Measurements from ENCODE around the gene CDC42BPB. TPM values are rescaled to one million over a fixed set of nuclear protein-coding genes. Genes with fewer than 3 reads are reported as not detected.

CDC42BPB gene
- total RNA-seq, 1 donor = 118 TPM

DNA sequence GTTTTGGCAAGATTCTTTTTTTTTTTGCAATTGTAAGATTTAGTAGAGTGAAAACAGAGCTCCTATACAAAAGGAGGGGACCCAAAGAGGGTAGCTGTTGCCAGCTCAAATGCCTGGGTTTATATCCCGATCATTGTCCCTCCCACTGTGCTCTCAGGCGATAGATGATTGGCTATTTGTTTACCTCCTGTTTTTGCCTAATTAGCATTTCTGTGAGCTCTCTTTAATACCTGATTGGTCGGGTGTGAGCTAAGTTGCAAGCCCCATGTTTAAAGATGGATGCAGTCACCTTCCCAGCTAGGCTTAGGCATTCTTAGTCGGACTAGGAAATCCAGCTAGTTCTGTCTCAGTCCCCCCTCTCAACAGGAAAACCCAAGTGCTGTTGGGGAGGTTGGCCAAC is 39.0 kb upstream of the CDC42BPB start:
- H3K79me2 ChIP-seq (ENCODE audit: insufficient read depth, low read length) = no peaks in the 10 kb centered on the region

DNA sequence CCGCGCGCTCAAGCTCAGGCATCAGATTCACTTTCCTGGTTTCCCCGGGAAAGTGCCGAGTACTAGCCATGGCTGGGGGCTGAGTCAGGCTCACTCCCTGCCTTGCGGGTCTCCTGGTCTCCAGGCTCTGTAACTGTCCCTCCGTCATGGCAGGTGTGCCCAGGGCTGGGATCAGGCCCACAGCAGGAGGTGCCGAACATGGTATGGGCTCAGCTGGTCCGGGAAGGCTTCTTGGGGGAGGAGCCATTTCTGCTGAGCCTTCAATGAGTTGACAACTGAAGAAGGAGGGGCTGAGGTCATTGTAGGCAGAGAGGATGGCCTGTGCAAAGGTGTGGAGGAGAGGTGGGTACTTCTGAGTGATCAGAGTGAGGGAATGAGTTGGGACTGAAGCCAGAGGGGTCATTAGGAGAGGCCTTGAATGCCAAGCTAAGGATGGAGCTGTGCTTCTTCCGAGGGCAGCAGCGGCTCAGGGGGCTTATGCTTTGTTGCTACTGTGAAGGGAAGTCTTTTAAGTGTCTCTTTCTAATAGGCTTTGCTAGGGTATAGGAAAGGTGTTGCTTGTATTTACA is 37.9 kb upstream of the CDC42BPB start:
- no peaks in the 10 kb centered on the region for H3K9me3 ChIP-seq (ENCODE audit: low read depth, low read length)
- no peaks in the 10 kb centered on the region for H3K27me3 ChIP-seq (ENCODE audit: insufficient read depth, low read length)
- DNase-seq (ENCODE audit: insufficient read length, low spot score, missing footprints) = no peak
- H2AFZ ChIP-seq (ENCODE audit: low read length) = no peak overlapping the region
- H4K20me1 ChIP-seq (ENCODE audit: insufficient read depth, low read length) = no peaks in the 10 kb centered on the region
- H3K36me3 ChIP-seq (ENCODE audit: insufficient read depth, low read length) = no peaks in the 10 kb centered on the region
- no peak overlapping the region for H3K4me3 ChIP-seq (ENCODE audit: insufficient read depth, low read length)
- H3K4me2 ChIP-seq (ENCODE audit: insufficient read depth, low read length) = no peak overlapping the region
- no peaks in the 10 kb centered on the region for H3K79me2 ChIP-seq (ENCODE audit: insufficient read depth, low read length)
- no peaks in the 10 kb centered on the region for H3K4me1 ChIP-seq (ENCODE audit: insufficient read depth, low read length)
- TF ChIP-seq, protein P1, sequence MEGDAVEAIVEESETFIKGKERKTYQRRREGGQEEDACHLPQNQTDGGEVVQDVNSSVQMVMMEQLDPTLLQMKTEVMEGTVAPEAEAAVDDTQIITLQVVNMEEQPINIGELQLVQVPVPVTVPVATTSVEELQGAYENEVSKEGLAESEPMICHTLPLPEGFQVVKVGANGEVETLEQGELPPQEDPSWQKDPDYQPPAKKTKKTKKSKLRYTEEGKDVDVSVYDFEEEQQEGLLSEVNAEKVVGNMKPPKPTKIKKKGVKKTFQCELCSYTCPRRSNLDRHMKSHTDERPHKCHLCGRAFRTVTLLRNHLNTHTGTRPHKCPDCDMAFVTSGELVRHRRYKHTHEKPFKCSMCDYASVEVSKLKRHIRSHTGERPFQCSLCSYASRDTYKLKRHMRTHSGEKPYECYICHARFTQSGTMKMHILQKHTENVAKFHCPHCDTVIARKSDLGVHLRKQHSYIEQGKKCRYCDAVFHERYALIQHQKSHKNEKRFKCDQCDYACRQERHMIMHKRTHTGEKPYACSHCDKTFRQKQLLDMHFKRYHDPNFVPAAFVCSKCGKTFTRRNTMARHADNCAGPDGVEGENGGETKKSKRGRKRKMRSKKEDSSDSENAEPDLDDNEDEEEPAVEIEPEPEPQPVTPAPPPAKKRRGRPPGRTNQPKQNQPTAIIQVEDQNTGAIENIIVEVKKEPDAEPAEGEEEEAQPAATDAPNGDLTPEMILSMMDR (IDR thresholded peaks at IDR 0.05; ENCODE audit: extremely low read depth, low read depth, low read length) = no peak
- no peak overlapping the region for H3K27ac ChIP-seq (ENCODE audit: low read depth, low read length)

More for the DNA sequence above, 39.0 kb upstream of the CDC42BPB start:
- H4K20me1 ChIP-seq (ENCODE audit: insufficient read depth, low read length) = no peaks in the 10 kb centered on the region
- H2AFZ ChIP-seq (ENCODE audit: low read length) = no peak overlapping the region
- H3K27me3 ChIP-seq (ENCODE audit: insufficient read depth, low read length) = no peaks in the 10 kb centered on the region
- TF ChIP-seq, protein P1 (IDR thresholded peaks at IDR 0.05; ENCODE audit: extremely low read depth, low read depth, low read length) = no peak
- no peaks in the 10 kb centered on the region for H3K4me1 ChIP-seq (ENCODE audit: insufficient read depth, low read length)
- no peak overlapping the region for H3K4me3 ChIP-seq (ENCODE audit: insufficient read depth, low read length)
- DNase-seq (ENCODE audit: insufficient read length, low spot score, missing footprints) = no peak
- H3K4me2 ChIP-seq (ENCODE audit: insufficient read depth, low read length) = no peak overlapping the region
- H3K36me3 ChIP-seq (ENCODE audit: insufficient read depth, low read length) = no peaks in the 10 kb centered on the region
- no peaks in the 10 kb centered on the region for H3K9me3 ChIP-seq (ENCODE audit: low read depth, low read length)
- H3K27ac ChIP-seq (ENCODE audit: low read depth, low read length) = no peak overlapping the region

DNA sequence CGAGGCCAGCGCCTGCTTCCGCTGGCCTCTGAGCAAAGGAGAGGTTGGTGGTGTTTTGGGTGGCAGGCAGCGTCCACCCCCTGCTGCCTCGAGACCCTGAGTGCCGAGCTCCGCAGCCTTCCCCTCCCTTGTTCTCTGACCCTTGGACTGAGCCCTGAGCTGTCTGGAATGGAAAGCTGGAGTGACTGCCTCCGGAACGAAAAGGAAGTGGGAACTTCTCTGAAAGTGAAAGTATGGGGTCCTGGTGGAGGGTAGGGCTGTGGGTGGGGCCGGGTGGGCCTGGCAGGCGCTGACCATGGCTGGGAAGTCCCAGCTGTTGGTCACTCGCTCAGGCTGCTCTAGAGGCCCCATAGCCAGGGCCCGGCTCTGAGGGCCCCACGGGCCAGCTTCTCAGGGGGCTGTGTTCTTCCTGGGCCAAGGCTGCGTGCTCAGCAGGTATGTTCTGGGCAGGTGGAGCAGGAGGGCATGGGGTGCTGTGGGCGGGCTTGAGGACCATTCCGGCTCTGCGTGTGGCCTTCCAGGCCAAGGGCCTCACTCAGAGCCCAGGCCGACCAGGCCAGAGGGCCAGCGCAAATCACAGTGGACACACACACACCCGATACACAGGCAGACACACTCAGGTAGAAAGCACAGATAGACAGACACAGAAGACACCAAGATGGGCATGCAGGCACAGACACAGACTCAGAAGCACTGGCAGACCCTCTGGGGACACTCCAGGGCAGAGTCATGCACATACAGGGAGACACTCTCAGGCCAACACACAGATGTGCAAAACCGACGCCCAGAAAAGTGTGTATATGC is 37.3 kb upstream of the CDC42BPB start, which contains the start of gene EXOC3L4:
Gene EXOC3L4, plus strand, starts transcription at position 320 of the 804 bp plus-strand sequence. CDS start 5,495 bp downstream, outside the sequence.
- H3K79me2 ChIP-seq (ENCODE audit: insufficient read depth, low read length) = no peaks in the 10 kb centered on the region
- DNase-seq (ENCODE audit: insufficient read length, low spot score, missing footprints) = peak; percentile 91
- H2AFZ ChIP-seq (ENCODE audit: low read length) = peak within 1 kb of the TSS; percentile 35
- H3K4me2 ChIP-seq (ENCODE audit: insufficient read depth, low read length) = peak within 1 kb of the TSS; percentile 60
- H3K27me3 ChIP-seq (ENCODE audit: insufficient read depth, low read length) = no peaks in the 10 kb centered on the region
- TF ChIP-seq, protein P1 (IDR thresholded peaks at IDR 0.05; ENCODE audit: extremely low read depth, low read depth, low read length) = no peak
- no peak within 1 kb of the TSS for H3K4me3 ChIP-seq (ENCODE audit: insufficient read depth, low read length)
- no peaks in the 10 kb centered on the region for H3K36me3 ChIP-seq (ENCODE audit: insufficient read depth, low read length)
- H3K9me3 ChIP-seq (ENCODE audit: low read depth, low read length) = no peaks in the 10 kb centered on the region
- H3K27ac ChIP-seq (ENCODE audit: low read depth, low read length) = no peak within 1 kb of the TSS
- no peaks in the 10 kb centered on the region for H4K20me1 ChIP-seq (ENCODE audit: insufficient read depth, low read length)
- no peaks in the 10 kb centered on the region for H3K4me1 ChIP-seq (ENCODE audit: insufficient read depth, low read length)

DNA sequence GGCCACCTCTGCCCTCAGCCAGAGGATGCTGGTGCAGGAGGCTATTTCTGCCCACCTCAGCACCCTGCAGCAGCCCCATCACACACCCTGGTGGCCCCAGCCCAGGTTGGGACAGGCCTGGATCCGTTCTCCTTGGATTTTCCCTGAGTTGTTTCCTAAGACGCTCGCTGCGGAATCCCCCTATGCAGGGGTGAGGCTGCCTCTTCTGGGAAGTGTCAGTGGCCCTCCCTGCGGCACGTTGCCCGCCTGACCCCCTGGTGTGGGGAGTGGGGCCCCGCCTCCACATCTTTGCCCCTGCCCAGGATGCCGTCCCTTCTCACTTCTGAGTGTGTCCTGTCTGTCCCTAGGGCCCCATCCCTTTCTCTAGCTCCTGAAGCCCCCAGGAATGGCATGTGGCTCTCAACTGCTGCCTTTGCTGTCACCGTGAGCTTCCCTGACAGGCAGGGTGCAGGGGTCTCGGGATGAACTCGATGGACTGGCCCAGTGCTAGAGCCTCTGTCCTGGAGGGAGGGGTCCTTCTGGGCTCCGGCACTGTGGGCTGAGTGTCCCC is 36.6 kb upstream of the CDC42BPB start:
- Histone ChIP-seq H3K79me2 (ENCODE audit: insufficient read depth, low read length) (no peaks in the 10 kb centered on the region), H3K4me2 (ENCODE audit: insufficient read depth, low read length) (peak overlapping the region; percentile 60), H2AFZ (ENCODE audit: low read length) (no peak overlapping the region), H3K9me3 (ENCODE audit: low read depth, low read length) (no peaks in the 10 kb centered on the region), H3K27me3 (ENCODE audit: insufficient read depth, low read length) (no peaks in the 10 kb centered on the region), H3K4me3 (ENCODE audit: insufficient read depth, low read length) (no peak overlapping the region), H4K20me1 (ENCODE audit: insufficient read depth, low read length) (no peaks in the 10 kb centered on the region), H3K4me1 (ENCODE audit: insufficient read depth, low read length) (no peaks in the 10 kb centered on the region), H3K36me3 (ENCODE audit: insufficient read depth, low read length) (no peaks in the 10 kb centered on the region), H3K27ac (ENCODE audit: low read depth, low read length) (no peak overlapping the region)
- TF ChIP-seq, protein P1 (IDR thresholded peaks at IDR 0.05; ENCODE audit: extremely low read depth, low read depth, low read length) = no peak
- no peak for DNase-seq (ENCODE audit: insufficient read length, low spot score, missing footprints)
